IPS DF 6.9 (cell line): ENCODE results near the gene DNAAF8.

Experiments used
- DNase-seq: peaks from one replicate; pipeline ENCODE4 v3.0.0-alpha.2; 2013; ENCODE audit warnings: low read depth, low spot score
- H3K27ac ChIP-seq: one replicate; pipeline ENCODE4 v1.5.1; 2013; ENCODE audit warnings: low read length, control low read depth
- H3K27me3 ChIP-seq: 2 replicates; pipeline ENCODE4 v1.6.1; 2013; ENCODE audit warnings: mild to moderate bottlenecking, low read length; ENCODE audit not compliant: control insufficient read depth, insufficient read depth
- H3K36me3 ChIP-seq: 2 replicates; pipeline ENCODE4 v1.6.1; 2013; ENCODE audit warnings: low read length; ENCODE audit not compliant: control insufficient read depth, insufficient read depth
- H3K4me1 ChIP-seq: 2 replicates; pipeline ENCODE4 v1.6.1; 2013; ENCODE audit warnings: low read length; ENCODE audit not compliant: control insufficient read depth, insufficient read depth
- H3K4me3 ChIP-seq: 2 replicates; pipeline ENCODE4 v1.5.1; 2013; ENCODE audit warnings: mild to moderate bottlenecking, low read length
- H3K9me3 ChIP-seq: 2 replicates; pipeline ENCODE4 v1.6.1; 2013; ENCODE audit warnings: low read length, inconsistent platforms; ENCODE audit not compliant: control insufficient read depth, insufficient read depth
- WGBS: extraction: QIAGEN DNeasy Blood & Tissue Kit; methylation state at CpG from one replicate; pipeline ENCODE4 v1.1.7; 2013; ENCODE audit warnings: mixed read lengths, missing lambda C conversion rate; ENCODE audit not compliant: insufficient read length, insufficient coverage; 5-methylcytosine and 5-hydroxymethylcytosine counted together

The DNAAF8 gene

DNA sequence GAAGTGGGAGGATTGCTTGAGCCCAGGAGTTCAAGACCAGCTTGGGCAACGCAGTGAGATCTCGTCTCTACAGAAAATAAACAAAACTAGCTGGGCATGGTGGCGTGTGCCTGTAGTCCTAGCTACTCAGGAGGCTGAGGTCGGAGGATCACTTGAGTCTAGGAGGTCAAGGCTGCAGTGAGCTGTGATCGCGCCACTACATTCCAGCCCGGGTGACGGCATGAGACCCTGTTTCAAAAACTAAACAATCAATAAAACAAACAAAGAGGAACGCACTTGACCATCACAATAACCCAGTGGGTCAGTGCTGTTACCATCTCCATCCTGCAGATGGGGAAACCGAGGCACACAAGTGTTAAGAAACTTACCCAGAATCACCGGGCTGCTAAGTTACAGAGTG, 18.9 kb downstream of the DNAAF8 start:
- no peak overlapping the region for H3K4me3 ChIP-seq
- no peaks in the 10 kb centered on the region for H3K9me3 ChIP-seq
- H3K27me3 ChIP-seq, result no peaks in the 10 kb centered on the region
- no peak overlapping the region for H3K27ac ChIP-seq
- no CpG with 5 or more reads among the region's 11 CpGs for WGBS
- H3K36me3 ChIP-seq, result peaks cover 32% of the 10 kb centered on the region
- no peaks in the 10 kb centered on the region for H3K4me1 ChIP-seq
- no peak for DNase-seq

DNA sequence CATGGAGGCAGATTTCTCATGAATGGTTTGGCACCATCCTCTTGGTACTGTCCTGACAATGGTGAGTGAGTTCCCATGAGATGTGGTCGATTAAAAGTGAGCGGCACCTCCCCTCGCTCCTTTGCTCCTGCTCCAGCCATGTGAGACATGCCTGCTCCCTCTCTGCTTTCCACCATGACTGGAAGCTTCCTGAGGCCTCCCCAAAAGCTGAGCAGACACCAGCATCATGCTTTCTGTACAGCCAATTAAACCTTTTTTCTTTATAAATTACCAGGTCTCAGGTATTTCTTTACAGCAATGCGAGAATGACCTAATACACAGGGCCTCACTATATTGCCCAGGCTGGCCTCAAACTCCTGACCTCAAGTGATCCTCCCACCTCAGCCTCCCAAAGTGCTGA, 20.5 kb downstream of the DNAAF8 start:
- WGBS, result no CpG with 5 or more reads among the region's 4 CpGs
- H3K9me3 ChIP-seq, result no peaks in the 10 kb centered on the region
- peaks cover 35% of the 10 kb centered on the region for H3K36me3 ChIP-seq

DNA sequence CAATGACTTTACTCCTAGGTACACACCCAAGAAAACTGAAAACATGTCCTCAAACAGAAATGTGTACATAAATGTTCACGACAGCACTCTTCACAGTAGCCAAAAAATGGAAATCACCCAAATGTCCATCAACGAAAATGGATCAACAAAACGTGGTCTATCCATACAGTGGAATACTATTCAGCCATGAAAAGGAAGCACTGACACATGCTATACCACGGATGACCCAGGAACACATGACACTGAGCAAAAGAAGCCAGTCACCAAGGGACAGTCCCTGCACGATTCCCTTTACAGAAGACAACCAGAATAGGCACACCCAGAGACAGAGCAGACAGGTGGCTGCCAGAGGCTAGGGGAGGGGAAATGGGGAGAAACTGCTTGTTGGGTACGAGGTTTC, 21.4 kb downstream of the DNAAF8 start:
- H3K27ac ChIP-seq, result no peak overlapping the region
- no peak overlapping the region for H3K4me3 ChIP-seq
- H3K9me3 ChIP-seq, result no peaks in the 10 kb centered on the region
- peaks cover 43% of the 10 kb centered on the region for H3K36me3 ChIP-seq
- no peaks in the 10 kb centered on the region for H3K27me3 ChIP-seq
- WGBS, result no CpG with 5 or more reads among the region's 6 CpGs
- no peaks in the 10 kb centered on the region; the same call in 1 of the 2 replicates for H3K4me1 ChIP-seq
- no peak for DNase-seq

More for the DNA sequence above, 20.5 kb downstream of the DNAAF8 start:
- no peak overlapping the region for H3K4me3 ChIP-seq
- no peaks in the 10 kb centered on the region for H3K4me1 ChIP-seq
- H3K27me3 ChIP-seq, result no peaks in the 10 kb centered on the region
- no peak for DNase-seq
- H3K27ac ChIP-seq, result no peak overlapping the region

DNA sequence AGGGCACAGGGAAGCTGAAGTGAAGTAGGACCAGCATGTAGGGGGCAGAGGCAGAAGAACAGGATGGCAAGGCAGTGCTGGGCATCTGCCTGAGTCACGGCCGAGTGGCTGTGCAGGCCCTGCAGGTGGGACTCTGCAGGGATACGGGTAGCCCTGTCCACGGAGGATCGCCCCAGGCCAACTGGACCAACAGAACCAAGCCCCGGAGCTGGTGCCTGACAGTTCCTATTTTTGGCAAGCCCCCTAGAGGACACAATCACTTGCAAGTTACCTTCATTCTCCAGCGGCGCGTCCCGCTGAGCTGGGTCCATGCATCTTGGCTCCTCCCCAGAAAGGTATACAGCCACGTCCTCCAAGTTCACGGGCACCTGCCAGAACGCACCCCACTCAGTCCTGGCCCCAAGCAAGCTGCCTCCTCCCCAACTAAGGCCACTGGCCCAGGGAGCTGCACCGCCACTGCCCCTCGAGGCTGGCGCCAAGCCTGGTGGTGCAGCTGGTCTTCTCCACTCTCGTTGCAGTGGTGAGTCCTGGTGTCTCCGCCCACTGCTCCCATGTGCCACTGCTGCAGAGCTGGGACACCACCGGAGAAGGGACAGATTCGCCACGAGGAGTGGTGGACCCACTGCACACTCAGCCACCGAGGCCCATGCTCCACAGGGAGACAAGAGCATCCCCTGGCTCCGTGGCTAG, 26.0 kb downstream of the DNAAF8 start:
- Histone ChIP-seq H3K4me1 (no peaks in the 10 kb centered on the region; the same call in 1 of the 2 replicates), H3K36me3 (peaks cover 28% of the 10 kb centered on the region), H3K27me3 (no peaks in the 10 kb centered on the region), H3K27ac (no peak overlapping the region), H3K9me3 (no peaks in the 10 kb centered on the region), H3K4me3 (no peak overlapping the region)
- no CpG with 5 or more reads among the region's 23 CpGs for WGBS
- DNase-seq, result no peak

DNA sequence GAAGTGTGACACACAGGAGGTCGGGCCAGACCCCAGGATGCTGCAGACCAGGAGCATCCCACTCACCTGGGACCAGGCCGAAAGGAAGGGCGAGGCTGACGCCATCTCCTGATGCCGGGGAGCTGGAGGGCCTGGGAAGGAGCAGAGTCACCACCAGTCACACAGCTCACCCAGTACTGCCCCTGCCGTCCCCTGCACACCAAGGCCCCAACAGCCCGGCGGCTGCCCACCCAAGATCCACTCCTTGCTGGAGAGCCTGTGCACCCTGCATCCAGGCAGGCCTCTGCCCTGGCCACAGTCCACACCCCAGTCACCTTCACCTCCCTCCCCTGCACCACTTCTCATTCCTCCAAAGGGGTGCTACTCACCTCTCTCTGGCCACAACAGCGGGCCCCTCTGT, 27.9 kb downstream of the DNAAF8 start:
- H3K36me3 ChIP-seq, result peaks cover 22% of the 10 kb centered on the region
- H3K4me3 ChIP-seq, result no peak overlapping the region
- no peaks in the 10 kb centered on the region; the same call in 1 of the 2 replicates for H3K4me1 ChIP-seq
- H3K9me3 ChIP-seq, result no peaks in the 10 kb centered on the region
- no peak overlapping the region for H3K27ac ChIP-seq
- no peak for DNase-seq
- no CpG with 5 or more reads among the region's 9 CpGs for WGBS
- H3K27me3 ChIP-seq, result no peaks in the 10 kb centered on the region

DNA sequence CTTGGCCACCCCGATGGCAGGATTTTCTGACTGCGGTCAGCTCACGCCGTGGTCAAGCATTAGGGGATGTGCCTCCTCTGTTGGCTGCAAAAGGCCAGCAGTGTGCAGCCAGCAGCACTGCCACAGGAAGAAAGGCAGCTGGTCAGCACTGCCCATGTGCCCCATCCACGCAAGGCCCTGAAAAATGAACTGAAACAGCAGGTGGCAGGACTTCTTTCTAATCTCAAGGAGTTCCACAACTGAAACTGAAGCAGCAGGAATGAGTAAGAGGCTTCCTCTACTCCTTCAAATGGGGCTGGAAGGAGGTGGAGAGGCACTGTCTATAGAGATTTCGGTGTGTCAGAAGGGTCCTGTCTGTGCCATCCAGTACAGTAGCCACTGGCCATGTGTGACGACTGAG, 29.5 kb downstream of the DNAAF8 start:
- Histone ChIP-seq H3K9me3 (no peaks in the 10 kb centered on the region), H3K27ac (no peak overlapping the region), H3K36me3 (peaks cover 17% of the 10 kb centered on the region), H3K4me1 (no peaks in the 10 kb centered on the region; the same call in 1 of the 2 replicates), H3K27me3 (no peaks in the 10 kb centered on the region), H3K4me3 (no peak overlapping the region)
- DNase-seq, result no peak
- WGBS, result no CpG with 5 or more reads among the region's 7 CpGs

DNA sequence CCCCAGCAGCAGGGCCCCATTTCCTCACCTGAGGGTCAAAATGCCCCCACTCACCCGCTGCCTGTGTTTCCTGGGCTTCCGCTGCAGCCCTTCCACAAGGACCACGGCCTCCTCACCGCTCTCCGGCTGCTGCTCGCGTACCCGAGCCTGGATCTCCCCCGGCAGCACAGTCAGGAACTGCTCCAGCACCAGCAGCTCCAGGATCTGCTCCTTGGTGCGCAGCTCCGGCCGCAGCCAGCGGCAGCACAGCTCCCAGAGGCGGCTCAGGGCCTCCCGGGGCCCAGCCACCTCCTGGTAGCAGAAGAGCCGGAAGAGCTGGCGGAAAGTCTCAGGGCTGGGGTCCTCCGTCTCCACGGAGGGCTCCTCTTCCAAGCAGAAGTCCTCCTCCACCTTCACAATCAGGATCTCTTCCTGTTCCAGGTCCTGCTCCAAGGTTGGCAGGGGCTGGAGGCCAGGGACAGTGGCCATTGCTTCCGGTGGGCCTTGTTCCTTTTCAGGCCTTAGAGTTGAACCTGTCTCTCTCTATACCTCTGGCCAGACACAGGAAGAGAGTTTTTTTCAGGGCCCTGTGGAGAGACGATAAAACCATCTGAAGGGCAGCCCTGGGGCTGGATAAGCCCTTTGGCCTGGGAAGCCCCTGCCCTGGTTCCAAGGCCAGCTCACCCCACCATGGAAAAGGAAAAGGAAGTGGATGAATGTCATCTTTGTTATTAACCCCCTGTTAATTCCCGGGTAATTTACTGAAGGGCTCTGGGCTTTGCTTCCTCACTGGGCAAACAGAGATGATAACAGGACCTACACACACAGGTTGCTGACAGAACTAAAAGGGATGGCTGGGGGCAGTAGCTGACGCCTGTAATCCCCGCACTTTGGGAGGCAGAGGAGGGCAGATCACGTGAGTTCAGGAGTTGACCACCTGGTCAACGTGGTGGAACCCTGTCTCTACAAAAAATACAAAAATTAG, 31.5 kb downstream of the DNAAF8 start:
- H3K27me3 ChIP-seq, result no peaks in the 10 kb centered on the region
- WGBS, result no CpG with 5 or more reads among the region's 26 CpGs
- peak overlapping the region; percentile 87; the same call in 1 of the 2 replicates for H3K4me3 ChIP-seq
- H3K36me3 ChIP-seq, result peaks cover 8% of the 10 kb centered on the region
- no peak overlapping the region for H3K27ac ChIP-seq
- no peaks in the 10 kb centered on the region for H3K9me3 ChIP-seq
- DNase-seq, result no peak
- H3K4me1 ChIP-seq, result no peaks in the 10 kb centered on the region

DNA sequence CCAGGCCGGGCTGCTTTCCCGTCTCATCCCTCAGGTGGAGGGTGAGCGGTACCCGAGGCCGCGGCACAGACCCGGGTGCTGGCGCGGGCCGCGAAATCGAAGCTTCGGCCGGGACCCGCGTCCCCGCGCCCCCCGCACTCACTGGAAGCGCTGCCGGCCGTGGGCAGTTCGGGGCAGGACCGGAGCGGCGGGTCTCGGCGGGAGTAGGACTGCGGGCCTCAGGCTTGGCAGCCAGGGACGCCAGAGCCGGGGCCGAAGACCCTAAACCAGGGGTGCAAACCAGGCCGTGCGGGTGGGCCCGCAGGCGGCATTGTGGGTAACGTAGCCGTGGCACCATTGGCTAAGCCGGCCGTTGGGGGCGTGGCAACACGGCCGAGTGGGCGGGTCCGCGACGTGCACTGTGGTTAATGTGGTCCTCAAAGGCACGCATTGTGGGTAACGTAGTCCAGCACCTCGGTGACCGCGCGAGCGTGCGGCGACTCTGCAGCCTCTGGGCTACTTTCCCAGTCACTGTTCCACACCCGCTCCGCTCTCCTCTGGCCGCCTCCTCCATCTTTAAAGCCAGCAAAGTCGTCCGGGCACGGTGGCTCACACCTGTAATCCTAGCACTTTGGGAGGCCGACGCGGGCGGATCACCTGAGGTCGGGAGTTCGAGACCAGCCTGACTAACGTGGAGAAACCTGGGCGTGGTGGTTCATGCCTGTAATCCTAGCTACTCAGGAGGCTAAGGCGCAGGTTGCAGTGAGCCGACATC, 32.7 kb downstream of the DNAAF8 start, which contains the start of gene ZNF500:
TSS of gene ZNF500 (minus strand) at position 288 of the 754 bp plus-strand sequence. CDS start 1,184 bp downstream, outside the sequence.
- H3K36me3 ChIP-seq, result peaks cover 7% of the 10 kb centered on the region
- WGBS, result no CpG with 5 or more reads among the region's 72 CpGs

DNA sequence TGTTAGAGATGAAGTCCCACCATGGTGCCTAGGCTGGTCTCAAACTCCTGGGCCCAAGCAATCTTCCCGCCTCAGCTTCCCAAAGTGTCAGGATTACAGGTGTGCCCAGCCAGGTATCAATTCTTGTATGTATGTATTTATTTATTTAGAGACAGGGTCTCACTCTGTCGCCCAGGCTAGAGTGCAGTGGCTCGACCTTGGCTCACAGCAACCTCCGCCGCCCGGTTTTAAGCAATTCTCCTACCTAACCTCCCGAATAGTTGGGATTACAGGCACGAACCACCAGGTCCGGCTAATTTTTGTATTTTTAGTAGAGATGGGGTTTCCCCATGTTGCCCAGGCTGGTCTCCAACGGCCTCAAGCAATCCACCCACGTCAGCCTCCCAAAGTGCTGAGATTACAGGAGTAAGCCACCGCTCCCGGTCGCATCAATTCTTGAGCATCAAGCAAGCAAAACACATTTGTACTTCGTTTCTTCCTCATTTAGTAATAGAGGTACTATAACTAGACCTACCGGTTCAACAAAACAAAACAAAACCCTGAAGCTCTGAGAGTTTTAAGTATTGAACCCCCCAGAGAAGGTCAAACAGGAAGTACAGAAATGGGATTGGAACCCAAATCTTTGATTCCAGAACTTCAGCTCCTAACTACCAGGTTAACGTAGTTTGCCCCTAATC, 33.7 kb downstream of the DNAAF8 start:
- WGBS, result no CpG with 5 or more reads among the region's 17 CpGs
- DNase-seq, result no peak
- no peaks in the 10 kb centered on the region for H3K27me3 ChIP-seq
- no peak overlapping the region for H3K27ac ChIP-seq
- H3K9me3 ChIP-seq, result no peaks in the 10 kb centered on the region
- H3K4me3 ChIP-seq, result peak overlapping the region; percentile 29; the same call in 1 of the 2 replicates
- H3K4me1 ChIP-seq, result no peaks in the 10 kb centered on the region
- peaks cover 3% of the 10 kb centered on the region; the same call in 1 of the 2 replicates for H3K36me3 ChIP-seq

More for the DNA sequence above, 32.7 kb downstream of the DNAAF8 start, which contains the start of gene ZNF500:
- H3K27me3 ChIP-seq, result no peaks in the 10 kb centered on the region
- peak; percentile 97 for DNase-seq
- no peaks in the 10 kb centered on the region for H3K9me3 ChIP-seq
- peak within 1 kb of the TSS; percentile 87 for H3K4me3 ChIP-seq
- no peaks in the 10 kb centered on the region for H3K4me1 ChIP-seq
- no peak within 1 kb of the TSS for H3K27ac ChIP-seq
